IMR-90 (cell line): Measurements from ENCODE around the gene MYEOV. TPM values are rescaled to one million over a fixed set of nuclear protein-coding genes. Genes with fewer than 3 reads are reported as not detected.
A peak's percentile ranks its signal among the peaks of the same experiment; 100 is the strongest.

Source experiments
- ATAC-seq: fragments of 200-7000 bp; cut with Tn5 transposase; 2 replicates; pipeline ENCODE4 v1.9.1; 2020; ENCODE audit warnings: low read depth, mild to moderate bottlenecking, moderate library complexity
- BruUV-seq: library from RNA; stranded (reverse); fragments of 400-500 nt; replicated peaks from 2 replicates; lab custom pipeline; 2021; lab: Mats Ljungman, UMichigan
- CTCF ChIA-PET: fragments of 300-600 bp; formaldehyde crosslinking; extraction: SDS; loops from one replicate; lab custom pipeline; 2021; ENCODE audit warnings: antibody characterized with exemption; lab: Yijun Ruan, JAX
- POLR2A ChIA-PET: fragments of 300-600 bp; sonication (Branson Sonifier 250); formaldehyde crosslinking; loops from one replicate; lab custom pipeline; 2022; ENCODE audit warnings: antibody characterized with exemption; ENCODE audit not compliant: unreplicated experiment; lab: Charles Lee
- DNase-seq: peaks from one replicate; pipeline ENCODE4 v3.0.0; 2013
- H2AFZ ChIP-seq: replicated peaks from 2 replicates; pipeline ENCODE3; 2013; ENCODE audit warnings: low read length, mild to moderate bottlenecking; ENCODE audit not compliant: poor library complexity
- H2AK5ac ChIP-seq: 2 replicates; pipeline ENCODE4 v1.6.1; 2013; ENCODE audit warnings: low read depth, low read length, inconsistent platforms
- H2AK9ac ChIP-seq: replicated peaks from 2 replicates; pipeline ENCODE3; 2013; ENCODE audit warnings: mild to moderate bottlenecking, low read depth, low read length, moderate library complexity; ENCODE audit not compliant: poor library complexity
- H2BK120ac ChIP-seq: 2 replicates; pipeline ENCODE4 v1.6.1; 2013; ENCODE audit warnings: low read depth, low read length, inconsistent platforms
- H2BK15ac ChIP-seq: 3 replicates; pipeline ENCODE4 v1.6.1; 2013; ENCODE audit warnings: low read depth, low read length, inconsistent platforms
- H2BK20ac ChIP-seq: 2 replicates; pipeline ENCODE4 v1.6.1; 2013; ENCODE audit warnings: low read depth, mild to moderate bottlenecking, inconsistent platforms, low read length, moderate library complexity
- H2BK5ac ChIP-seq: 2 replicates; pipeline ENCODE4 v1.6.1; 2013; ENCODE audit warnings: mild to moderate bottlenecking, low read depth, low read length, inconsistent platforms; ENCODE audit not compliant: poor library complexity, severe bottlenecking
- H3K14ac ChIP-seq: replicated peaks from 2 replicates; pipeline ENCODE4 v1.6.1; 2013; ENCODE audit warnings: low read depth, low read length, inconsistent platforms
- H3K18ac ChIP-seq: 2 replicates; pipeline ENCODE4 v1.6.1; 2013; ENCODE audit warnings: low read depth, low read length, control low read depth
- H3K23ac ChIP-seq: 2 replicates; pipeline ENCODE4 v1.6.1; 2013; ENCODE audit warnings: low read depth, low read length, inconsistent platforms
- H3K27ac ChIP-seq: 2 replicates; pipeline ENCODE4 v1.5.1; 2013; ENCODE audit warnings: mild to moderate bottlenecking, control low read depth, low read length; ENCODE audit not compliant: insufficient read depth
- H3K27me3 ChIP-seq: 2 replicates; pipeline ENCODE4 v1.6.1; 2013; ENCODE audit warnings: low read length; ENCODE audit not compliant: control insufficient read depth, insufficient read depth
- H3K36me3 ChIP-seq: 2 replicates; pipeline ENCODE4 v1.6.1; 2013; ENCODE audit warnings: low read length, mixed read lengths; ENCODE audit not compliant: control insufficient read depth, insufficient read depth
- H3K4ac ChIP-seq: 2 replicates; pipeline ENCODE4 v1.6.1; 2013; ENCODE audit warnings: low read depth, low read length, inconsistent platforms
- H3K4me1 ChIP-seq: 2 replicates; pipeline ENCODE4 v1.6.1; 2013; ENCODE audit warnings: low read length, mixed read lengths; ENCODE audit not compliant: control insufficient read depth, insufficient read depth
- H3K4me2 ChIP-seq: 2 replicates; pipeline ENCODE4 v1.6.1; 2013; ENCODE audit warnings: low read depth, mild to moderate bottlenecking, control low read depth, low read length, moderate library complexity
- H3K4me3 ChIP-seq: 2 replicates; pipeline ENCODE4 v1.5.1; 2013; ENCODE audit warnings: low read depth, mild to moderate bottlenecking, control low read depth, low read length, moderate library complexity; ENCODE audit not compliant: insufficient read depth
- H3K56ac ChIP-seq: 2 replicates; pipeline ENCODE4 v1.6.1; 2013; ENCODE audit warnings: low read length, inconsistent platforms; ENCODE audit not compliant: insufficient read depth; ENCODE audit errors: extremely low read depth
- H3K79me1 ChIP-seq, 2 experiments: 2 replicates each; pipeline ENCODE4 v1.6.1; 2013; ENCODE audit warnings: low read length in 2 of 2, inconsistent platforms in 1 of 2, low read depth in 1 of 2
- H3K9ac ChIP-seq: 2 replicates; pipeline ENCODE4 v1.6.1; 2013; ENCODE audit warnings: low read depth, low read length, control low read depth
- H3K9me1 ChIP-seq: 2 replicates; pipeline ENCODE4 v1.6.1; 2013; ENCODE audit warnings: low read length, inconsistent platforms; ENCODE audit not compliant: insufficient read depth
- H3K9me3 ChIP-seq: 2 replicates; pipeline ENCODE4 v1.6.1; 2013; ENCODE audit warnings: low read length; ENCODE audit not compliant: control insufficient read depth, insufficient read depth
- H4K20me1 ChIP-seq: 2 replicates; pipeline ENCODE4 v1.6.1; 2013; ENCODE audit warnings: low read length, inconsistent platforms; ENCODE audit not compliant: insufficient read depth
- H4K5ac ChIP-seq: 2 replicates; pipeline ENCODE4 v1.6.1; 2013; ENCODE audit warnings: mild to moderate bottlenecking, low read depth, low read length, control low read depth
- H4K8ac ChIP-seq, 2 experiments: 2 replicates each; pipeline ENCODE4 v1.6.1; 2013; ENCODE audit warnings: low read depth in 2 of 2, low read length in 2 of 2, control low read depth in 1 of 2, inconsistent platforms in 1 of 2
- H4K91ac ChIP-seq: 2 replicates; pipeline ENCODE4 v1.6.1; 2013; ENCODE audit warnings: low read depth, low read length, inconsistent platforms; ENCODE audit not compliant: insufficient read depth
- FOS ChIP-seq: fragments of 150-350 bp; IDR thresholded peaks from 2 replicates; pipeline ENCODE4 v1.6.1; 2016; ENCODE audit warnings: low read depth, low read length
- MAFK ChIP-seq: IDR thresholded peaks from 2 replicates; pipeline ENCODE4 v1.6.1; 2012; ENCODE audit warnings: low read depth, low read length, improper control_type of control experiment
- MAZ ChIP-seq: IDR thresholded peaks from 2 replicates; pipeline ENCODE4 v1.6.1; 2012; ENCODE audit warnings: low read depth, mild to moderate bottlenecking, low read length, improper control_type of control experiment, moderate library complexity, borderline replicate concordance
- MXI1 ChIP-seq: IDR thresholded peaks from 2 replicates; pipeline ENCODE4 v1.6.1; 2012; ENCODE audit warnings: low read depth, mild to moderate bottlenecking, low read length, moderate library complexity, borderline replicate concordance
- POLR2A ChIP-seq: IDR thresholded peaks from 2 replicates; pipeline ENCODE4 v1.6.1; 2012; ENCODE audit warnings: mild to moderate bottlenecking, low read depth, low read length
- RAD21 ChIP-seq: IDR thresholded peaks from 2 replicates; pipeline ENCODE4 v1.6.1; 2012; ENCODE audit warnings: low read length, improper control_type of control experiment
- RFX5 ChIP-seq: IDR thresholded peaks from 2 replicates; pipeline ENCODE4 v1.8.0; 2012; ENCODE audit warnings: low read depth, mild to moderate bottlenecking, low read length, moderate library complexity
- SMC3 ChIP-seq: fragments of 150-350 bp; IDR thresholded peaks from 2 replicates; pipeline ENCODE4 v1.6.1; 2016; ENCODE audit warnings: low read depth, mild to moderate bottlenecking, antibody characterized with exemption, low read length, moderate library complexity
- WGBS, 2 experiments: methylation state at CpG; one replicate each; pipeline versions ENCODE4 v1.1.5 to v1.1.7; 2013; ENCODE audit warnings: missing lambda C conversion rate in 2 of 2; ENCODE audit not compliant: insufficient read length in 1 of 2; ENCODE audit errors: extremely low coverage in 2 of 2; 5-methylcytosine and 5-hydroxymethylcytosine counted together
- dilution Hi-C: fragments of 300-500 bp; cut with HindIII; formaldehyde crosslinking; loops from one replicate; pipeline ENCODE4 v1.14.3; 2018; ENCODE audit warnings: low sequenced_read_pairs; ENCODE audit not compliant: unreplicated experiment
- in situ Hi-C: fragments of 300-500 bp; cut with MboI; formaldehyde crosslinking; loops from 3 replicates; pipeline ENCODE4 v1.14.3; 2019; ENCODE audit warnings: low sequenced_read_pairs, inconsistent platforms, mixed read lengths
- intact Hi-C: fragments of 100-400 bp; cut with micrococcal nuclease; formaldehyde crosslinking; loops from 2 replicates; pipeline ENCODE4 v1.10.0; 2022
- polyA plus RNA-seq, 3 experiments: library from polyadenylated mRNA; depleted of rRNA; stranded (reverse); fragments of >200 nt; gene quantifications; 2 replicates each; pipeline ENCODE4 v1.2.3, GENCODE V29; 2012; ENCODE audit warnings: low replicate concordance in 1 of 3
- total RNA-seq: library from RNA; depleted of rRNA; stranded (reverse); fragments of >200 nt; gene quantifications from 2 replicates; pipeline ENCODE4 v1.2.3, GENCODE V29; 2012
- TF ChIP-seq, protein P1 (sequence below): fragments of 150-350 bp; IDR thresholded peaks from 2 replicates; pipeline ENCODE4 v1.6.1; 2017; ENCODE audit warnings: mild to moderate bottlenecking, antibody characterized with exemption, low read length, low read depth

The MYEOV gene
- total and polyA plus RNA-seq, 2 of the 4 experiments (the other 2 are of a cell fraction), result 5.8 to 6.8 TPM

DNA sequence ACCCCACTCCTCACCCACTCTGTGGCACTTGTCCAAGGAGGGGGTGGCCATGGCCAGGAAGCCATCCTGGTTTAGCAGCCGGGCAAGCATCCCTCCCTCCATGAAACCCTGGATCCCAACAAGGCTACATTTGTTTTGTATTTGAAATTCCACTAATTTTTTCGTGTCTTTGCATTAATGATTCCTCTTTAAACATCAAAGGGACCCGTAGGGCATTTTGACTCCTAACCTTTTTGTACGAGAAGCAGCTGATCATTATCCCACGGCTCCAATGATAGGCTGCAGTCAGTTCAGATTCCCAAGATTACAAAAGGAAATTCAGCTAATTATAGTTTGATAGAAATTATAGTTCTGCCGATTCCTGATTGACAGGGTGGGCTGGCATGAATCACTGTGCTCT is 10.7 kb downstream of the MYEOV start:
- H2BK120ac ChIP-seq, result peak overlapping the region; percentile 99
- BruUV-seq, result no TSS peak
- H4K8ac ChIP-seq, result 0 out of 4 replicates have a peak overlapping the region, but pooled peaks of 1 of the 2 experiments have one; percentile 26
- ChIA-PET CTCF (no interaction called here), POLR2A (no interaction called here)
- 0 out of 2 replicates have a peak overlapping the region, but pooled peaks have one; percentile 16 for H4K91ac ChIP-seq
- no peak overlapping the region; the same call in 1 of the 2 replicates for H4K5ac ChIP-seq
- peak overlapping the region; percentile 96 for H2AK5ac ChIP-seq
- H3K36me3 ChIP-seq, result no peaks in the 10 kb centered on the region
- H3K14ac ChIP-seq, result peak overlapping the region; percentile 26; the same call in 1 of the 2 replicates
- no CpG with 5 or more reads among the region's 6 CpGs for WGBS, 2 experiments
- ATAC-seq, result no peak
- no peak for TF ChIP-seq SMC3
- no peak for TF ChIP-seq RAD21
- TF ChIP-seq MXI1, result no peak
- no peak for TF ChIP-seq POLR2A
- TF ChIP-seq, protein P1, sequence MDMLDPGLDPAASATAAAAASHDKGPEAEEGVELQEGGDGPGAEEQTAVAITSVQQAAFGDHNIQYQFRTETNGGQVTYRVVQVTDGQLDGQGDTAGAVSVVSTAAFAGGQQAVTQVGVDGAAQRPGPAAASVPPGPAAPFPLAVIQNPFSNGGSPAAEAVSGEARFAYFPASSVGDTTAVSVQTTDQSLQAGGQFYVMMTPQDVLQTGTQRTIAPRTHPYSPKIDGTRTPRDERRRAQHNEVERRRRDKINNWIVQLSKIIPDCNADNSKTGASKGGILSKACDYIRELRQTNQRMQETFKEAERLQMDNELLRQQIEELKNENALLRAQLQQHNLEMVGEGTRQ, result no peak
- no peak for TF ChIP-seq FOS
- no peak for TF ChIP-seq RFX5
- no peak for TF ChIP-seq MAZ
- no peak for TF ChIP-seq MAFK
- peaks cover 21% of the 10 kb centered on the region for H3K9me1 ChIP-seq
- no peak overlapping the region for H3K4me2 ChIP-seq
- no peak overlapping the region for H2AFZ ChIP-seq
- no peak overlapping the region for H2BK5ac ChIP-seq
- peaks cover 27% of the 10 kb centered on the region for H3K4me1 ChIP-seq
- H3K23ac ChIP-seq, result 0 out of 2 replicates have a peak overlapping the region, but pooled peaks have one; percentile 25
- H3K27ac ChIP-seq, result no peak overlapping the region
- H3K4ac ChIP-seq, result peak overlapping the region; percentile 67
- no peak overlapping the region; the same call in 1 of the 2 replicates for H3K18ac ChIP-seq
- H3K79me1 ChIP-seq, result peaks cover 8 to 79% of the 10 kb centered on the region in 2 experiments; a peak in 3 of 4 replicates
- no peaks in the 10 kb centered on the region for H4K20me1 ChIP-seq
- peak overlapping the region; percentile 70; the same call in 1 of the 3 replicates for H2BK15ac ChIP-seq
- H3K56ac ChIP-seq, result no peak overlapping the region
- intact Hi-C loops (no loop called here), in situ Hi-C loops (loop anchor here (5.0 kb wide), 1 partner anchor 338 kb away; the partner anchor contains the start of gene CCND1), dilution Hi-C loops (no loop called here)
- peak overlapping the region; percentile 6 for H2AK9ac ChIP-seq
- H3K27me3 ChIP-seq, result no peaks in the 10 kb centered on the region
- no peaks in the 10 kb centered on the region for H3K9me3 ChIP-seq
- no peak overlapping the region for H3K4me3 ChIP-seq
- peak overlapping the region; percentile 93; the same call in 1 of the 2 replicates for H2BK20ac ChIP-seq
- no peak for DNase-seq
- no peak overlapping the region for H3K9ac ChIP-seq
